Measurements from ENCODE around the gene SRGAP1.

Gene SRGAP1

DNA sequence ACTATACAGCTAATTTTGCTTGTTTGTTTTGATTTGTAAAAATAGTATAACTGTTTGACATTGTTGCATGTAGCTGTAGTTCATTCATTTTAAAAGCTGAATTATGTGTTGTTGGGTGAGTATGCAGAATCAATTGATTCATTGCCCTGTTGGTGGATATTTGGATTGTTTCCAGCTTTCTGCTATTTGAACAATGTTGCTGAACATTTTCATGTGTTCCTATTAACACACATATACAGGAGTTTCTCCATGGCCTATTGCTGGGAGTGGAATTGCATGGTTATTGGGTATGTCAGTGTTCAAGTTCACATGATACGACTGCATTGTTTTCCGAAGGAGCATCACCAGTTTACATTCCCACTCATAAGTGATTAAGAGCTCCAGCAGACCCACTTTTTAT is 75.3 kb downstream of the SRGAP1 start:
- Histone ChIP-seq H3K4me3 (ENCODE audit: low read length) (no peak overlapping the region), H2AFZ (ENCODE audit: low read length) (no peak overlapping the region), H3K79me2 (ENCODE audit: low read length) (no peaks in the 10 kb centered on the region), H3K9me3 (replicated peaks; ENCODE audit: insufficient read depth, low read length) (no peaks in the 10 kb centered on the region), H3K9ac (ENCODE audit: low read length) (no peak overlapping the region), H3F3A (ENCODE audit: insufficient read depth, low read length) (no peaks in the 10 kb centered on the region), H3K36me3 (replicated peaks; ENCODE audit: insufficient read depth, low read length) (no peaks in the 10 kb centered on the region), H3K27ac (ENCODE audit: low read length) (no peak overlapping the region), H3K9me2 (replicated peaks; ENCODE audit: insufficient read depth, low read length) (no peaks in the 10 kb centered on the region), H3K4me1 (ENCODE audit: low read length) (no peaks in the 10 kb centered on the region), H3K27me3 (replicated peaks; ENCODE audit: insufficient read depth, low read length) (no peaks in the 10 kb centered on the region), H4K20me1 (ENCODE audit: insufficient read depth, low read length) (no peaks in the 10 kb centered on the region), H3K4me2 (ENCODE audit: low read depth, low read length) (no peak overlapping the region)
- TF ChIP-seq EZH2phosphoT487 (IDR thresholded peaks at IDR 0.05; ENCODE audit: low read length) (no peak), EZH2 (optimal IDR thresholded peaks at IDR 0.05; ENCODE audit: low read depth, low read length) (no peak), CTCF (IDR thresholded peaks at IDR 0.05; ENCODE audit: low read length) (no peak)
- DNase-seq: no peak

- Histone ChIP-seq H3K36me3 (replicated peaks; ENCODE audit: insufficient read depth, low read length) (no peaks in the 10 kb centered on the region), H3K4me3 (ENCODE audit: low read length) (no peak overlapping the region), H3K4me2 (ENCODE audit: low read depth, low read length) (no peak overlapping the region), H3K4me1 (ENCODE audit: low read length) (no peaks in the 10 kb centered on the region), H3K9me3 (replicated peaks; ENCODE audit: insufficient read depth, low read length) (no peaks in the 10 kb centered on the region), H3K9ac (ENCODE audit: low read length) (no peak overlapping the region), H4K20me1 (ENCODE audit: insufficient read depth, low read length) (no peaks in the 10 kb centered on the region), H3F3A (ENCODE audit: insufficient read depth, low read length) (no peaks in the 10 kb centered on the region), H3K27me3 (replicated peaks; ENCODE audit: insufficient read depth, low read length) (no peaks in the 10 kb centered on the region), H3K79me2 (ENCODE audit: low read length) (no peaks in the 10 kb centered on the region), H3K27ac (ENCODE audit: low read length) (no peak overlapping the region), H3K9me2 (replicated peaks; ENCODE audit: insufficient read depth, low read length) (no peaks in the 10 kb centered on the region), H2AFZ (ENCODE audit: low read length) (no peak overlapping the region)
- TF ChIP-seq CTCF (IDR thresholded peaks at IDR 0.05; ENCODE audit: low read length): no peak
- TF ChIP-seq EZH2phosphoT487 (IDR thresholded peaks at IDR 0.05; ENCODE audit: low read length): no peak
- no peak for DNase-seq
Observed at GRCh38 chr12:63921157-63921556, 76.7 kb downstream of the SRGAP1 start.

DNA sequence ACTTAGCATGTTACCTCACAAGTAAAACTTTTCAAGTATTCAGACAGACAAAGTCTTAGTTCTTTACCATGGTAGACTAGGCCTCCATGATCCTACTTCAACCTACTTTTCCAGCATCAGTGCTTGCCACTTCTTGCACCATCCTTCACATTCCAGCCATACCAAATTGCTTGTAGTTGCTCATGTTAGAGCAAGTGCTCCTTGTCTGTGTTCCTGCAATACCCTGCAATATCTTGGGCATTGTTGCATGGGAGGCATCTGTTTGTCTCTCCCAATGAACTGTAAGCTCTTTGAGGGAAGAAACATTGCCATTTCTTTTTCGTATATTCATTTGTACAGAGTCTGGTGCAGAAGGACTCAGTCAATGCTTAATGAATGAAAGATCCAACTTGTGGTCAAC is 78.0 kb downstream of the SRGAP1 start:
- no peaks in the 10 kb centered on the region for H3K27me3 ChIP-seq (replicated peaks; ENCODE audit: insufficient read depth, low read length)
- H3K4me2 ChIP-seq (ENCODE audit: low read depth, low read length): no peak overlapping the region
- no peak overlapping the region for H2AFZ ChIP-seq (ENCODE audit: low read length)
- no peaks in the 10 kb centered on the region for H3F3A ChIP-seq (ENCODE audit: insufficient read depth, low read length)
- no peak for TF ChIP-seq EZH2phosphoT487 (IDR thresholded peaks at IDR 0.05; ENCODE audit: low read length)
- TF ChIP-seq EZH2 (optimal IDR thresholded peaks at IDR 0.05; ENCODE audit: low read depth, low read length): no peak
- no peak for TF ChIP-seq CTCF (IDR thresholded peaks at IDR 0.05; ENCODE audit: low read length)
- H3K27ac ChIP-seq (ENCODE audit: low read length): no peak overlapping the region
- no peaks in the 10 kb centered on the region for H4K20me1 ChIP-seq (ENCODE audit: insufficient read depth, low read length)
- H3K9me2 ChIP-seq (replicated peaks; ENCODE audit: insufficient read depth, low read length): no peaks in the 10 kb centered on the region
- no peak overlapping the region for H3K4me3 ChIP-seq (ENCODE audit: low read length)
- H3K9ac ChIP-seq (ENCODE audit: low read length): no peak overlapping the region
- H3K4me1 ChIP-seq (ENCODE audit: low read length): no peaks in the 10 kb centered on the region
- no peaks in the 10 kb centered on the region for H3K9me3 ChIP-seq (replicated peaks; ENCODE audit: insufficient read depth, low read length)
- no peak for DNase-seq
- H3K36me3 ChIP-seq (replicated peaks; ENCODE audit: insufficient read depth, low read length): no peaks in the 10 kb centered on the region
- no peaks in the 10 kb centered on the region for H3K79me2 ChIP-seq (ENCODE audit: low read length)
